Activated CD8-positive, alpha-beta T cell treated with anti-CD3 and anti-CD28 coated beads for 36 hours (primary cell): ENCODE measurements around the gene CDH23. TPM values are rescaled to one million over a fixed set of nuclear protein-coding genes. Genes with fewer than 3 reads are reported as not detected.
A peak's percentile ranks its signal among the peaks of the same experiment; 100 is the strongest.

Experiments used
- ATAC-seq: fragments of 200-7000 bp; cut with Tn5 transposase; one replicate; pipeline ENCODE4 v1.10.0; 2021; ENCODE audit warnings: mild to moderate bottlenecking, moderate library complexity
- CTCF ChIA-PET: fragments of 350-600 bp; sonication (Branson Sonifier 250); formaldehyde crosslinking; loops from one replicate; lab custom pipeline; 2021; ENCODE audit warnings: antibody characterized with exemption; lab: Charles Lee
- POLR2A ChIA-PET: fragments of 350-600 bp; sonication (Branson Sonifier 250); formaldehyde crosslinking; loops from one replicate; lab custom pipeline; 2021; ENCODE audit warnings: antibody characterized with exemption; lab: Charles Lee
- DNase-seq: peaks from one replicate; pipeline ENCODE4 v3.0.0-alpha.2; 2020
- H3K27ac Mint-ChIP-seq: one replicate; pipeline ENCODE4 v1.8.0; 2021; ENCODE audit warnings: mild to moderate bottlenecking, mixed read lengths
- H3K27me3 Mint-ChIP-seq: one replicate; pipeline ENCODE4 v1.8.0; 2021; ENCODE audit warnings: mixed read lengths
- H3K36me3 Mint-ChIP-seq: one replicate; pipeline ENCODE4 v1.8.0; 2021; ENCODE audit warnings: low read depth, mixed read lengths
- H3K4me1 Mint-ChIP-seq: one replicate; pipeline ENCODE4 v1.8.0; 2021; ENCODE audit warnings: low read depth, mixed read lengths
- H3K4me3 Mint-ChIP-seq: one replicate; pipeline ENCODE4 v1.8.0; 2021; ENCODE audit warnings: mild to moderate bottlenecking, moderate library complexity, mixed read lengths
- H3K9me3 Mint-ChIP-seq: one replicate; pipeline ENCODE4 v1.8.0; 2021; ENCODE audit warnings: mixed read lengths
- intact Hi-C: fragments of 100-400 bp; cut with micrococcal nuclease; formaldehyde crosslinking; loops from one replicate; pipeline ENCODE4 v1.10.0; 2022
- total RNA-seq, 2 experiments: library from RNA; stranded (reverse); gene quantifications; one replicate each; pipeline ENCODE4 v1.2.3, GENCODE V29; 2021
- TF ChIP-seq, protein P1 (sequence below): fragments of 200-600 bp; IDR thresholded peaks from one replicate; pipeline ENCODE4 v1.8.0; 2022; ENCODE audit warnings: antibody characterized with exemption, mild to moderate bottlenecking

CDH23 gene
- total RNA-seq, 2 experiments from 2014 or later, result 2.4 to 2.7 TPM

DNA sequence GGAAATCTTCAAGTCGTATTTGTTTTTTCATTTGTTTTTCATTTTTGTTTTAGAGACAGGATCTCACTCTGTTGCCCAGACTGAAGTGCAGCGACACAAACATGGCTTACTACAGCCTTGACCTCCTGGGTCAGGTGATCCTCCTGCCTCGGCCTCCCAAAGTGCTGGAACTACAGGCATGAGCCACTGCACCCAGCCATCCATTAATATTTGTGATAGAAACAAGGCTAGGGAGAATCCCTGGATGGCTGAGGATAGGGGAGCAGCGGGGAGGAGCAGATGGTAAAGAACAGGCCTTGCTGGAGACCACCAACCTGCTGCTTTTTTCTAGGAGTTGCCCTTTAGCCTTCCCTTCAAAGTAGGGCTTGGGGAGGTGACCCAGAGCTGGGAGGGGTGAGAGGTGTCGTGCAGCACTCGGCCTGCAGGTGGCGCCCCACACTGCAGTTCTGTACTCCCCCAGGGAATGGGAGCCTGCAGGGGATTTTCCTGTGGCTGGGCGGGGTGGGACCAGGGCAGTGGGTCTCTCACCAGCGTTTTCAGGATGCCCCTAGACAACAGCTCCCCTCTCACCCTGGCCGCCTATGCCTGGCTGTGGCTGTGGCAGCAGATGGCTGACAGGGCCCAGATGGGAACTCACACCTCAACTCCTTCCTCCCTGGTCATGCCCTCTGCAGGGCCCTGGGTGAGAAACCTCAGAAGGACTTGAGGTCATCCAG lies 12.6 kb upstream of the CDH23 start:
- POLR2A ChIA-PET, result no interaction called here
- CTCF ChIA-PET, result interaction anchor here (0.6 to 6.3 kb wide), 24 partner anchors 8 to 510 kb away, joined by 3 to 60 read pairs (median 5); partner anchors contain the start of gene CDH23
- TF ChIP-seq, protein P1, sequence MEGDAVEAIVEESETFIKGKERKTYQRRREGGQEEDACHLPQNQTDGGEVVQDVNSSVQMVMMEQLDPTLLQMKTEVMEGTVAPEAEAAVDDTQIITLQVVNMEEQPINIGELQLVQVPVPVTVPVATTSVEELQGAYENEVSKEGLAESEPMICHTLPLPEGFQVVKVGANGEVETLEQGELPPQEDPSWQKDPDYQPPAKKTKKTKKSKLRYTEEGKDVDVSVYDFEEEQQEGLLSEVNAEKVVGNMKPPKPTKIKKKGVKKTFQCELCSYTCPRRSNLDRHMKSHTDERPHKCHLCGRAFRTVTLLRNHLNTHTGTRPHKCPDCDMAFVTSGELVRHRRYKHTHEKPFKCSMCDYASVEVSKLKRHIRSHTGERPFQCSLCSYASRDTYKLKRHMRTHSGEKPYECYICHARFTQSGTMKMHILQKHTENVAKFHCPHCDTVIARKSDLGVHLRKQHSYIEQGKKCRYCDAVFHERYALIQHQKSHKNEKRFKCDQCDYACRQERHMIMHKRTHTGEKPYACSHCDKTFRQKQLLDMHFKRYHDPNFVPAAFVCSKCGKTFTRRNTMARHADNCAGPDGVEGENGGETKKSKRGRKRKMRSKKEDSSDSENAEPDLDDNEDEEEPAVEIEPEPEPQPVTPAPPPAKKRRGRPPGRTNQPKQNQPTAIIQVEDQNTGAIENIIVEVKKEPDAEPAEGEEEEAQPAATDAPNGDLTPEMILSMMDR, result peak; percentile 88
- no peaks in the 10 kb centered on the region for H3K36me3 Mint-ChIP-seq
- H3K27me3 Mint-ChIP-seq, result peaks cover 2% of the 10 kb centered on the region
- intact Hi-C loops, result loop anchor here (10.0 kb wide), 1 partner anchor 321 kb away; no protein-coding TSS in a partner anchor
- H3K9me3 Mint-ChIP-seq, result no peaks in the 10 kb centered on the region
- no peak overlapping the region for H3K27ac Mint-ChIP-seq
- DNase-seq, result peak; percentile 84
- peak; percentile 97 for ATAC-seq
- H3K4me3 Mint-ChIP-seq, result no peak overlapping the region
- H3K4me1 Mint-ChIP-seq, result no peaks in the 10 kb centered on the region

- H3K9me3 Mint-ChIP-seq, result no peaks in the 10 kb centered on the region
- no peak overlapping the region for H3K27ac Mint-ChIP-seq
- H3K36me3 Mint-ChIP-seq, result no peaks in the 10 kb centered on the region
- POLR2A ChIA-PET, result no interaction called here
- no peaks in the 10 kb centered on the region for H3K4me1 Mint-ChIP-seq
- CTCF ChIA-PET, result interaction anchor here (2.0 kb wide), 1 partner anchor 9 kb away, joined by 6 read pairs; no protein-coding TSS in a partner anchor
- ATAC-seq, result no peak
- peaks cover 12% of the 10 kb centered on the region for H3K27me3 Mint-ChIP-seq
- intact Hi-C loops, result loop anchor here (10.0 kb wide), 1 partner anchor 317 kb away; no protein-coding TSS in a partner anchor
- TF ChIP-seq, protein P1, result no peak
- DNase-seq, result no peak
- no peak overlapping the region for H3K4me3 Mint-ChIP-seq
Measured at GRCh38 chr10:71388171-71388570, 8.5 kb upstream of the CDH23 start.

DNA sequence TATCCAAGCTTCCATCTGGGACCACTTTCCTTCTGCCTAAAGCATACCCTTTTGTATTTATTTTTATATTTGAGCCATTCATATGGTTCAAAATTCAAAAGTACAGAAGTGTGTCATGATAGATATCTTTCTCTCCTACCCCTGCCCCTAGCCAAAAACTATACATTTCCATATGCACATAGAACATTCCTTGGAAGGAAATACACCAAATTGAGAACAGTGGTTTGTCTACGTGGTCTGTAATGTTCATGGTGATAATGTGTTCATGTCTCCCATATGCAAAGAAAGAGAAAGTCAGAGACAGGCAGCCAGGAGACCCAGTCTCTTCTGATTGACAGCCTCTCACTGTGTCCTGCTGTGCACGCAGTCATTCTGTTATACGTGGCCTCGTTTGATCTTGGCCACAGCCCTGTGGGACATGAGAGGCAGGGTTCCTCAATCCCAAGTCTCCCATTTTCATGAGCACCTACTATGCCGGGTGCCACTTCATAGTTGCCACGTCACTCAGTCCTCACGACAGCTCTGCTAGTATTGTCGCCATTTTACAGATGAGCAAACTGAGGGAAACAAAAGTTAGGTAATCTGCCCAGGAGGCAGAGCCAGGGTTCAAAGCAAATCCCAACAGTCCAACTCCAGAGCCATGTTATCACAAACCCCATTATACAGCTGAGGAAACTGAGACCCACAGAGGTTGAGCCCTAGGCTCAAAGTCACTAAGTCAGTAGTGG lies 8.0 kb upstream of the CDH23 start:
- TF ChIP-seq, protein P1, result no peak
- no peaks in the 10 kb centered on the region for H3K4me1 Mint-ChIP-seq
- ChIA-PET POLR2A (interaction anchor here (1.1 kb wide), 1 partner anchor 12 kb away, joined by 3 read pairs; no protein-coding TSS in a partner anchor), CTCF (interaction anchor here (1.6 to 2.0 kb wide), 2 partner anchors 9 to 220 kb away, joined by 5 to 6 read pairs; no protein-coding TSS in a partner anchor)
- peaks cover 17% of the 10 kb centered on the region for H3K27me3 Mint-ChIP-seq
- H3K4me3 Mint-ChIP-seq, result no peak overlapping the region
- no peak for DNase-seq
- ATAC-seq, result no peak
- no peaks in the 10 kb centered on the region for H3K36me3 Mint-ChIP-seq
- H3K9me3 Mint-ChIP-seq, result no peaks in the 10 kb centered on the region
- intact Hi-C loops, result loop anchor here (10.0 kb wide), 1 partner anchor 316 kb away; no protein-coding TSS in a partner anchor
- no peak overlapping the region for H3K27ac Mint-ChIP-seq

- DNase-seq (no peak), ATAC-seq (no peak)
- H3K9me3 Mint-ChIP-seq, result no peaks in the 10 kb centered on the region
- no peak overlapping the region for H3K27ac Mint-ChIP-seq
- no peaks in the 10 kb centered on the region for H3K36me3 Mint-ChIP-seq
- H3K4me1 Mint-ChIP-seq, result no peaks in the 10 kb centered on the region
- intact Hi-C loops, result loop anchor here (10.0 kb wide), 2 partner anchors 225 to 315 kb away; no protein-coding TSS in a partner anchor
- ChIA-PET POLR2A (interaction anchor here (1.1 kb wide), 1 partner anchor 14 kb away, joined by 3 read pairs; no protein-coding TSS in a partner anchor), CTCF (interaction anchor here (1.1 to 2.0 kb wide), 7 partner anchors 8 to 318 kb away, joined by 3 to 9 read pairs (median 4); no protein-coding TSS in a partner anchor)
- peaks cover 21% of the 10 kb centered on the region for H3K27me3 Mint-ChIP-seq
- TF ChIP-seq, protein P1, result no peak
- no peak overlapping the region for H3K4me3 Mint-ChIP-seq
Measured at GRCh38 chr10:71389768-71390460, 6.8 kb upstream of the CDH23 start.
